GM19351 (cell line): ENCODE data around the gene FARP1.

Experiments used
- ATAC-seq: cut with Tn5 transposase; IDR thresholded peaks from one replicate; pipeline ENCODE4 v1.9.1; 2021; ENCODE audit warnings: mild to moderate bottlenecking, moderate library complexity; ENCODE audit not compliant: unreplicated experiment

Gene FARP1

DNA sequence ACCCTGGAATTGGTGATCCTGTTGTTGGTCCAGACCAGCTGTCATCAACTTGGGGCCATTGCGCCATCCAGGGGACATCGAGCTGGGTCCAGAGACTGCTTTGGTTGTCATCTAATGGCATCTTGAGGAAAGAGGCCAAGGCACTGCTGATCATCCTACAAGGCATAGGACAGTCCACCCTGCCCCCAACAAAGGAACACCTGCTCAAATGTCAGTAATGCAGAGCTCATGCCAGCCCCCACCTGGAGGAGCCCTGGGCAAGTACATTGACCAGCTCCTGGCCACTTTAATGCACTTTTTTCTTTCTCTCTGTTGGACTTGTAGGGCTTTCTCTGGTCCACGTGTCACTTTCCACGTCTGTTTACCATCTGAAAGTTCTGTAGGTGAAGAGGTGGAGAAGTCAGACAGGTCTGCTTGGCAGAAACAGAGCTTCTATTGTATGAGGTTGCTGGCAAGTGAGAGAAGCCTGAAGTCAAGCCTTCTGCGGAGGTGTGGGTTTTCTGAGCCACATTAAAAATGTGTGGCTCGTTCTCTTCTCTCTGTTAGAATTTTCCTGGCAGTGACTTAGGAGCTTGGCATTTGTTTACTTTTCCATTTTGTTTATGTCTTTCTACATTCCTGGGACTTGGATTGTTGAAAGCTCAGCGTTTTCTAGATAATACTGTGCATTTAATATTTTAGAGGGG lies 158.2 kb downstream of the FARP1 start:
- no peak for ATAC-seq

- no peak for ATAC-seq
Measured at GRCh38 chr13:98301721-98302120, 158.8 kb downstream of the FARP1 start.

GRCh38 chr13:98303858-98304257 lies 161.0 kb downstream of the FARP1 start:
- no peak for ATAC-seq

DNA sequence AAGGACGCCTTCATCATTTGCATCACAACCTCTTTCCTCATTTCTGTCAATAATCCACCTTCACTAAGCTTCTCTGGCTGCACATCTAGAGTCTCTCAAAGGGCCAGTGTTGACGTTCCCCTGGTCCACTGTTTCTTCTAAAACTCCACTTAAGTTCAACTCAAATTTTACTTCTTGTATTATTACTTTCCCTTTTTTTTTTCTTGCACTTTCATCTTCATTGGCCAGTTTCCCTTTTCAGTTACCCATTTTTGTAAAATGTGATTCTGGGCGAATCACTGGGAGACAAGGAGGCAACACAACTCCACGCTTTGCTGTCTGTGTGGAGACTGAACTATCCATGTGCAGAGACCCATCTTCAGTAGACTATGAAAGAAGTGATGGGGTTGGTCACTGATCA lies 162.8 kb downstream of the FARP1 start:
- ATAC-seq: no peak

DNA sequence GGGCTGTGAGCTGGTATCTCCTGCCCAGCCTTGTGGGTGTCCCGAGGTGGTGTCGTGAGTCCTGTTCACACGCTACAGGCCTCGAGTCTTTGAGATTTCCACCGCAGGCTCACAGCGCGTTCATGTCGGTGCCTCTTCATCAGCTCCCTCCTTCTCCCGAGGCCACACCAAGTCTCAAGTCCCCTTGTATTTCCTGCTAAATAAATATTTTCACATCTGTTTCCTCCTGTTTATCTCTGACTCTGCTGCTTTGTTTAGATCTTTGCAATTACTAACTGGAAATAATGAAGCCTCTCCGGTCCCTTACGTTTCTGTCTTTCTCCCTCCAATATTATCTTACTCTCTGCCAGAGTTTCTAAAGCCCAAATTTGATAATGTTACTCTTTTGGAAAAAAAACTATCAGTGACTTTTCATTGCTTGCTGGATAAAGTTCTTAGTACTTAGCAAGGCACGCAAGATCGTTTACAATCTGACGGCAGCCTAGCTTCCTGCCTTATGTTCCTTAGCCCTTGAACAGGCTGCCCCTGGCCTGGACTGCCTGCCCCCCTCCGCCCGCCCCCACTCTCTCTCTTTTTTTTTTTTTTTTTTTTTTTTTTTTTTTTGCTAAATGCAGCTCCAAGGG lies 164.7 kb downstream of the FARP1 start:
- ATAC-seq: no peak

GRCh38 chr13:98308086-98308911 lies 165.4 kb downstream of the FARP1 start:
- ATAC-seq: no peak

- ATAC-seq: no peak
Measured at GRCh38 chr13:98309569-98310335, 166.9 kb downstream of the FARP1 start.

- no peak for ATAC-seq
Measured at GRCh38 chr13:98310485-98311199, 167.7 kb downstream of the FARP1 start.

DNA sequence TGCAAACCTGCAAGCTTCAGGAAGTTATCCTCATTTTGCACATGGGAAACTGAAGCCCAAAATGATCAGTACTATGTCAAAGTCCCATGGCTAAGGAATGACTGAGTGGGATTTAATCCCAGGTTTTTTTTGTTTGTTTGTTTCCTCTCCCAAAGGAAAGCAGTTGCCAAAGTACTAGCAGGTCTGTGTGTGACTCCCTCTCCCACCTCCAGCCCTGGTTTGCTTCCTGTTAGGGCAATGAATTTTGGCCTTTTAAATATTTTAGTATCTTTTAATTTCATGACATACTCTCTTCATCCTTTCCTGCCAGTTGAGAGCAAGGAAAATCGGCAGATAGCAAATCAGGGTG lies 168.3 kb downstream of the FARP1 start:
- ATAC-seq: no peak

- ATAC-seq: no peak
Measured at GRCh38 chr13:98312606-98313005, 169.7 kb downstream of the FARP1 start.

DNA sequence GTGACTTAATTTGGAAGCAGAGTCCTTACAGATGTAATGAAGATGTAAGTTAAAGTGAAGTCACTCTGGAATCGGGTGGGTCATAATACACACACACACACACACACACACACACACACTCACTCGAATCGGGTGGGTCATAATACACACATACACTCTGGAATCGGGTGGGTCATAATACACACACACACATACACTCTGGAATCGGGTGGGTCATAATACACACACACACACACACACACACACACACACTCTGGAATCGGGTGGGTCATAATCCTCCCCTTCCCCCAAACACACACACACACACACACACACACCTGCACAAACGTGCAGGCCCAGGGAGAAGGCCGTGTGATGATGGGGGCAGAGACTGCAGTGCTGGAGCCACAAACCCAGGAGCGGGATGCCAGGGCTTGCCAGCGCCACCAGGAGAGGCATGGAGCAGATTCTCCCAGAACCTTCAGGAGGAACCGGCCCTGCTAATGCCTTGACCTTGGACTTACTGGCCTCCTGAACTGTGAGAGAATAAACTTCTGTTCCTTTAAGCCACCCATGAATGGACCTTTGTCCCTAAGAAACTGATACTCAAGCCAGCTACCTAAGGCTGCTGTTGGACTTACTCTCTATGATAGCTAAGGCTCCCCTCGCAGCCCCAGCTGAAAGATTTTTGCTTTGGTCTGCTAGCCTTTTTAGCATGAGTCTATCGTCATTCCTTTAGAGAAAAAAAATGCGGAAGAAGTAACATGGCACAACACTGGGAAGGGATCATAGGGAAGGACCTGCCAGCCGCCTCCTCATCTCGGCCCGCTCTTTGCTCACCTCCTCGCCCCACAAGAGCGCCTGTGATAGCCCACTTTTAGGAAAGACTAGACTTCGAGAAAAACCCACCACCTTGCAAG lies 170.4 kb downstream of the FARP1 start:
- ATAC-seq: no peak

DNA sequence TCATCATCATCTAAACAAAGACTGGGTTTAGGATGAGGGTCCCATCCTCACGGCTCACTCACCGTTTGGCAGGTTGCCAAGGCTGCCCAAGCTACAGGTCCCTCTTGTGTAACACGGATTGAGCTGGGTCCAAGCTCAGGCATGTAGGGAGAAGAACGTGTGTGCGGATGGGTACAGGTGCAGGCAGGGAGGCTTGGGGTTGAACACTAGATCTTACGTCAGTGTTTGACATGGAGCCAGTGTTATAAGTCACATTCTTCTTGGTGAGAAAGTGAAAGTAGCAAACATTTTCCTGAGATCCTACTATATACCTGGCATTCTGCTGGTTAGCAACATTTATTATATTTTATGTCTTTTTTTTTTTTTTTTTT lies 171.0 kb downstream of the FARP1 start:
- ATAC-seq: no peak

DNA sequence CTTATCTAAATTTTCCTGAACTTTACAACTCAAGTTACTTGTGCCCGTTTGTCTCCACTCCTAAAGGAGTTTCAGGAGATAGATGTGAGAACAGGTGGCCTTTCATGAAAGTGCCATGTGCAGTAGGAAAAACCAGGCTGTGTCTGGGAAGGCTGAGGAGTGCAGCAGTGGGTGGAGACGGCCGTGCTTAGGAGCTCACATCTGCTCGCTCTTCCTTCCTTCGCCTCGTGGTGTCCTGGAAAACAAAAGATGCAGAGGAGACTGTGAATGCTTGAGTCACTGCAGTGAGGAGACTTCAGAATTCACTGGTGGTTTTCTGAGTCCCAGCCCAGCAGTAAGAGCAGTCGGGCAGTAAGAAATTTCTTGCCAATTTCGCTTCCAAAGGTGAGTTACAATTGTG lies 172.6 kb downstream of the FARP1 start:
- no peak for ATAC-seq

- ATAC-seq: no peak
Measured at GRCh38 chr13:98315902-98316301, 173.0 kb downstream of the FARP1 start.

DNA sequence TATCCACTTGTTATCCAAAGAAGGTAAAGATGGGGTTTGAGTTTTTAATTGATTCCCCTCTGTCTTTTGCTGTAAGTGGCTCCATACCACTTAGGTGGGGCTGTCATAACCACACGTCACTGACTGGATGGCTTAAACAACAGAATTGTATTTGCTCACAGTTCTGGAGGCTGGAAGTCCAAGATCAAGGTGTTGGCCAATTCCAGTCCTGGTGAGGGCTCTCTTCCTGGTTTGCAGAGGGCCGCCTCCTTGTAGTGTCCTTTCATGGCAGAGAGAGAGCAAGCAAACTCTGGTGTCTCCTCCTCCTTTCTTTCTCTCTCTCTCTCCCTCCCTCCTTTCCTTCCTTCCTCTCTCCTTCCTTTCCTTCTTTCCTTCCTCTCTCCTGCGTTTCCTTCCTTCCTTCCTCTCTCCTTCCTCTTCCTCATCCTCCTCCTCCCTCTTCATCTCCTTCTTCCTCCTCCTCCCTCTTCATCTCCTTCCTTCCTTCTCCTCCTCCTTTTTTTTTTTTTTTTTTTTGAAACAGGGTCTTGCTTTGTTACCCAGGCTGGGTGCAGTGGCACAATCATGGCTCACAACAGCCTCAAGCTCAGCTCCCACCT lies 174.8 kb downstream of the FARP1 start:
- ATAC-seq: no peak

DNA sequence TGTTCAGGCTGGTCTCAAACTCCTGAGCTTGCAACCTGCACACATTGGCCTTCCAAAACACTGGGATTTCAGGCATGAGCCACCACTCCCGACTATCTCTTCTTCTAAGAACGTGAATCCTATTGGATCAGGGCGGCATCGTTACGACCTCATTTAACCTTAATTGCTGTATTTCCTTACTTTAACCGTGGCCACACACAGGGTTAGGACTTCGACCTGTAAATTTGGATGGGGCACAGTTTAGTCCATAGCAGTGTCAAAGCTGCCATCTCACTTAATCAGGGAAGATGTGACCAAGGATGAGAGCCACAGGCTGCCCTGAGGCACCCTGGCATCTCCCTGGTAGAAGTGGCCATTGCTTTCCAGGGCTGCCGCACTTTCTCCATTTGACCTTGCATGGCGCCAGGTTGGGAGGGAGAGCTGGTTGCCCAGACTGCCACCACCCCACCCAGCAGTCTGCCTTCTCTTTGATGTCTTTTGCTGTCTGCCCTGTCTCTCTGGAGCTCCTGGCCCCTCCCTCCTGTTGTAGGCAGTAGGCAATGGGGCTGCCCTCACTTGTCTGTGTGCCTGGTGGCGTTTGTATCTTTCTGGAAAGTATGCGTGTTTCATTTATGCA lies 175.5 kb downstream of the FARP1 start:
- ATAC-seq: no peak

DNA sequence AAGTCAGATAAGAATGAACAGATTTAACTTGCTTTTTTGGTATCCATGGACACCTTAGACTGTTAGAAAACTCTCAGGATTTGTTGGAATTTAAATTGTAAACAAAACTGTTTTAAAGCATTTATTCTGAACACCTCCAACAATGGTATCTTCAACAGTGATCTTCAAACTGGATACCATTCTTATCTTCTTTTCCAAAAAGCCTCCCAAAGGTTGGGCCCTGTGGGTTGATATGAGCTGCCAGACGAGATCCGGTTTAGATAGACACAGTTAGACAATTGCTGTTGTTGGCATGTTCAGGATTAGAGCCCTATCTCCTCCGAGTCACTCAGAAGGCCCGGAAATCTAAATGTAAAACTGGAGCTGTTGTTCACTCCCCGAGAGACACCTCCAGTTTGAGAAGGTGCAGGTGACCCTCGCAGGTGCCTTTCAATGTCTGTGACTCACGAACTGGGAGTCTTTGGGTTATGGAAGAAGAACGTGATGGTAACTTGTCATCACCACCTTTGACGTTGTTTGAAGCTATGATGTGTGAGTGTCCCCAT lies 177.7 kb downstream of the FARP1 start:
- ATAC-seq: no peak

- no peak for ATAC-seq
Measured at GRCh38 chr13:98321395-98321794, 178.5 kb downstream of the FARP1 start.
